ENCODE results near the gene ITPKB. TPM values are rescaled to one million over a fixed set of nuclear protein-coding genes. Genes with fewer than 3 reads are reported as not detected.

The ITPKB gene
- total and polyA plus RNA-seq, 3 experiments from 2014 or later = 37.7 to 50.1 (median 39.6) TPM

DNA sequence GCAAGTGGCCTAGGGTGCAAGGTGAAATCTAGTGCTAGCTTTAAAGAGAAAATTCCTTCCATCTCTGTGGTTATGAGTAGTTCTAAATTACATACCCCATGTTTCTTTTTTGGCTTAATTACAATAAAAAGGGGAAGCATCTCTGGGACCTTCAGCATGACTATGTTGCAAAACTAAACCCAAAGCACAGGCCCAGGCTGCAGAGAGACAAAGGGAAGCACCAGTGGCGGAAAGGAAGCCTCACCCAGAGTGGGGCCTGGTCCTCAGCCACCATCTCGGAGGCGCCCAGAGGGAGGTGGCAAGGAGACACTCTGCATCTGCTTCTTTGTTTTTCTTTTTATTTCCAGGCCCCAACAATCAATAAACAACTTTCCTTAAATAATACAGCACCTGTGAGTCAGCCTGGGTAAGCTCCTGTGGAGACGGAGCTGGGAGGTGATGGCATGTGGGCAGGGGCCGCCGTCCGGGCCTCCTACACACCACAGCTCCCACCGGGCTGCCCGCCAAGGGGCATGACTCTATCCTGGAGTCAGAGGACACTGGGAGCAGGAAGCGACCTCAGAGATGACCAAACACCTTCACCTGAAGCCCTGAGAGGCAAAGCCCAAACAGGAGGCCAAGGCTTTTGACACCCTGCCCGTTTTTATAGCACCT is 21.7 kb downstream of the ITPKB start:
- Histone ChIP-seq H3K4me1 (ENCODE audit: insufficient read depth, low read length) (peaks cover 90% of the 10 kb centered on the region), H3K36me3 (ENCODE audit: insufficient read depth, low read length) (peaks cover 13% of the 10 kb centered on the region), H3K27me3 (ENCODE audit: insufficient read depth, low read length, poor library complexity, severe bottlenecking) (no peaks in the 10 kb centered on the region), H3K27ac (ENCODE audit: low read depth, low read length) (no peak overlapping the region), H3K9me3 (ENCODE audit: low read length) (no peaks in the 10 kb centered on the region), H3K4me3 (ENCODE audit: low read length) (peak overlapping the region; percentile 13)
- Mint-ChIP-seq H3K36me3 (peaks cover 0 to 67% (median 8%) of the 10 kb centered on the region in 3 donors), H3K27ac (peak overlapping the region; percentile 59 to 86 (median 78)), H3K9me3 (peaks cover 0 to 5% (median 0%) of the 10 kb centered on the region in 5 donors), H3K27me3 (no peaks in the 10 kb centered on the region), H3K4me3 (peak overlapping the region in 6 of 7 donors; percentile 46 to 74 (median 57)), H3K4me1 (peaks cover 77 to 94% (median 91%) of the 10 kb centered on the region in 3 donors)
- POLR2A ChIA-PET = interaction anchor here (1.0 kb wide), 1 partner anchor 16 kb away, joined by 3 read pairs; no protein-coding TSS in a partner anchor
- CTCF ChIA-PET = interaction anchor here (0.8 kb wide), 1 partner anchor 58 kb away, joined by 3 read pairs; no protein-coding TSS in a partner anchor
- no peak for DNase-seq

DNA sequence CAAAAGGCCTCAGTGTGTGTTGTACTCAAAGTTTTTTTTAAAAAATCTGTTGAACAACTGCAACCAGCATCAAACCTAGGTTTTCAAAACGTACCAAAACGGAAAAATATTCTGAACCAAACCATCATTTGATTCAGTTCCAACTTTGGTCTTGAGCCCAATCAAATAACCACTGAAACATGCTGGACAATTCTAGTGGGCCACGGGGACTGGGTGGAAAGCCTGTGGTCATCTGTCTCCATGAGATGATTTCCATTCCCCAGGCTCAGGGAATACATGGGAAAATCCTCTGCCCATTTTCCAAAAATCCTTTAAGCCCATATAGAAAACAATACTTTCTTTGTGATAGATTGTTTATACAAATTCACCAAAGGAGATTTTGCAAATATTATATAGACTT is 22.5 kb downstream of the ITPKB start:
- peaks cover 0 to 2% of the 10 kb centered on the region in 2 donors for H3K27me3 Mint-ChIP-seq
- H3K36me3 Mint-ChIP-seq = peaks cover 0 to 62% (median 8%) of the 10 kb centered on the region in 3 donors
- Histone ChIP-seq H3K9me3 (ENCODE audit: low read length) (no peaks in the 10 kb centered on the region), H3K36me3 (ENCODE audit: insufficient read depth, low read length) (peaks cover 7% of the 10 kb centered on the region), H3K27me3 (ENCODE audit: insufficient read depth, low read length, poor library complexity, severe bottlenecking) (no peaks in the 10 kb centered on the region), H3K4me1 (ENCODE audit: insufficient read depth, low read length) (peaks cover 90% of the 10 kb centered on the region), H3K4me3 (ENCODE audit: low read length) (no peak overlapping the region), H3K27ac (ENCODE audit: low read depth, low read length) (no peak overlapping the region)
- peaks cover 78 to 95% (median 91%) of the 10 kb centered on the region in 3 donors for H3K4me1 Mint-ChIP-seq
- ChIA-PET CTCF (interaction anchor here (0.8 kb wide), 1 partner anchor 59 kb away, joined by 3 read pairs; no protein-coding TSS in a partner anchor), POLR2A (interaction anchor here (1.0 kb wide), 1 partner anchor 17 kb away, joined by 3 read pairs; no protein-coding TSS in a partner anchor)
- peak overlapping the region in 7 of 8 donors; percentile 59 to 86 (median 78) for H3K27ac Mint-ChIP-seq
- H3K9me3 Mint-ChIP-seq = peaks cover 0 to 5% (median 0%) of the 10 kb centered on the region in 5 donors
- peak overlapping the region in 3 of 7 donors; percentile 1 to 60 (median 50) for H3K4me3 Mint-ChIP-seq
- no peak for DNase-seq

DNA sequence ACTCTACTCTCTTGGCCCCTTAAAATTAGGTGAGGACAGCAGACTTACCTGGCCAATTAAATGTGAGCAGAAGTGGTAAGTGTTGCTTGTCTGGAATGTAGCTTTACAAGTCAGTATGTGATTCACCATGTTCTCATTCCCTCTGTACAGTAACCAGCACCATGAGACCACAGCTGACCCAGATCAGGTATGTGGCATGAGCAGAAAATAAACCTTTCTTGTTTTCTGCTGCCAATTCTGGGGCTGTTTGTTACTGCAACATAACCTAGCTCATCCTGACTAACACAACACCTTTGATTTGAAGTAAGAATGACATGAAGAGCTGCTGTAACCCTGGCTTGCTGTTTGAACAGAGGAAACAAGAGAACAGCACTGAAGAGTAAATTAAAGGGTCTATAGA is 24.9 kb downstream of the ITPKB start:
- Histone ChIP-seq H3K36me3 (ENCODE audit: insufficient read depth, low read length) (peaks cover under 1% of the 10 kb centered on the region), H3K4me1 (ENCODE audit: insufficient read depth, low read length) (peaks cover 91% of the 10 kb centered on the region), H3K9me3 (ENCODE audit: low read length) (no peaks in the 10 kb centered on the region), H3K27me3 (ENCODE audit: insufficient read depth, low read length, poor library complexity, severe bottlenecking) (no peaks in the 10 kb centered on the region), H3K4me3 (ENCODE audit: low read length) (no peak overlapping the region), H3K27ac (ENCODE audit: low read depth, low read length) (no peak overlapping the region)
- Mint-ChIP-seq H3K36me3 (peaks cover 0 to 59% (median 4%) of the 10 kb centered on the region in 3 donors), H3K4me3 (peak overlapping the region in 4 of 7 donors; percentile 29 to 78 (median 68)), H3K4me1 (peaks cover 88 to 99% (median 97%) of the 10 kb centered on the region in 3 donors), H3K27me3 (peaks cover 0 to 7% of the 10 kb centered on the region in 2 donors), H3K27ac (peak overlapping the region; percentile 30 to 95 (median 90)), H3K9me3 (peaks cover 0 to 5% (median 0%) of the 10 kb centered on the region in 5 donors)
- DNase-seq = no peak
- CTCF ChIA-PET = interaction anchor here (5.3 kb wide), 1 partner anchor 16 kb away, joined by 18 read pairs; no protein-coding TSS in a partner anchor
- POLR2A ChIA-PET = interaction anchor here (1.3 kb wide), 1 partner anchor 22 kb away, joined by 3 read pairs; no protein-coding TSS in a partner anchor

DNA sequence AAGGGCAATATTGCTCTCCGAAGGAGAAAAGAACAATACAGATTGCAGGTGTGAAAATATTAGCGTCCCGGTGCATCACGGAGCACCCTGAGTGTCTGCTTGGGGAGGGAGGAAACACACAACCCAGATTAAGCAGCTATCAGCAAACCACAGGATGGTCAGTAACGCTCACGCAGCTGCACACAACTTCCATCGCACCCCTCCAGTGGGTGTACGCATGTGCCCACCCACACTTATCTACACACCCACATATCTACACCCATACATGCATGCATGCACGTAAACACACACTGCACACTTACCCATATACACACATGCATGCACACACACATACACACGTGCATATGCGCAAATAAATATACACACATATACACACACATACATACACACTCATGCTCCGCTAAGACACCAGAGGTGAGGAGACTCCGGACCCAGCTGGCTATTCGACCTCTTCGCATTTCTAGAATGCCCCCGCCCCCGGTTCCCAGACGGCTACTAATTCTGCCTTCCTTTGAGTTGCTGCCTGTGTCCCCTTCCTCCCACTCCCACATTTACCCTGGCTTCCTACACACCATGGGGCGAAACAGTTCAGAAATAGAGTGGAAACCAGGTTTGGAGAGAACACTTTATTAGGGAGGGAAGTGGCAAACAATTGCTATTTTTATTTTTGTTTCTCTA is 26.2 kb downstream of the ITPKB start:
- no peak for DNase-seq
- H3K9me3 ChIP-seq (ENCODE audit: low read length) = no peaks in the 10 kb centered on the region
- H3K36me3 ChIP-seq (ENCODE audit: insufficient read depth, low read length) = no peaks in the 10 kb centered on the region
- Mint-ChIP-seq H3K27me3 (peaks cover 0 to 7% of the 10 kb centered on the region in 2 donors), H3K4me1 (peaks cover 94 to 100% (median 99%) of the 10 kb centered on the region in 3 donors), H3K4me3 (peak overlapping the region; percentile 66 to 92 (median 77)), H3K9me3 (peaks cover 0 to 5% (median 0%) of the 10 kb centered on the region in 5 donors), H3K36me3 (peaks cover 0 to 58% (median 8%) of the 10 kb centered on the region in 3 donors), H3K27ac (peak overlapping the region; percentile 86 to 95 (median 90))
- POLR2A ChIA-PET = interaction anchor here (1.0 to 2.6 kb wide), 5 partner anchors 9 to 32 kb away, joined by 3 to 15 read pairs (median 4); partner anchors contain the start of gene ITPKB
- H3K27ac ChIP-seq (ENCODE audit: low read depth, low read length) = no peak overlapping the region
- H3K27me3 ChIP-seq (ENCODE audit: insufficient read depth, low read length, poor library complexity, severe bottlenecking) = no peaks in the 10 kb centered on the region
- peak overlapping the region; percentile 52 for H3K4me3 ChIP-seq (ENCODE audit: low read length)
- CTCF ChIA-PET = interaction anchor here (1.2 to 5.3 kb wide), 10 partner anchors 10 to 115 kb away, joined by 3 to 18 read pairs (median 6); partner anchors contain the start of gene ITPKB
- peaks cover 91% of the 10 kb centered on the region for H3K4me1 ChIP-seq (ENCODE audit: insufficient read depth, low read length)

DNA sequence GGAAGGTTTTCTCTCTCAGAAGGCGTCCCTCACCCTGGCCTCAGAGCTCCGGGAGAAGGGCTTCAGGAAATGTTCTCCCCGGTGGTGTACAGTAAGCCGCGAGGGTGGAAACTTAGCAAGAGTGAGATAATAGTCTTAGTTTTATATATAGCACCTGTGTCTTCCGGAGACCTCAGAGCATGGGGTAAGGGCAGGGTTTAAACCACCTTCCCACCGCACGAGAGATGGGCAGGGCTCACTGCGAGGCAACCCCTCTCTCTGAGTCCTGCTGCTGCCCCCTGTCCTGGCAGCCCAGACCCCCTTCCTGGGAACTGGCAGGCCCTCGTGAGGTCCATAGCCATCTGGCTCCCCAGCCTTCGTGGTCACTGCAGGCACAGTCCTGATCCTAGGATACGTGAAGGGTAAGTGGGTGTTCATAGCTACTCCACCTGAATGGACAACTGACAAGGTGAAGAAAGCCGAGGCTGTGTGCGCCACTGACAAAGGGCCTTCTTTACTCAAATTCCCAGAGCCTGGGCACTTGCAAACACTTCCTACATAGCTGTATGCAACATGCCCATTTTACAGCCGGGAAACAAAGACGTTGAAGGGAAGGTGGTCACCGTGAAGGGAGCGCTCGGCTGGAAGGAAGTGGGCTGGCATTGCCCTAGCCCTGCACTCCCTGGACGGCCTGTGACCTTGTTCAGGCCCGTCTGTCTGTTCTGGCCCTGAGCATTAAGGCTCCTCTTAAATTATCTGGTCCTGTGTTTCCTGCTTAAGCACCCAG is 26.9 kb downstream of the ITPKB start:
- H3K27me3 ChIP-seq (ENCODE audit: insufficient read depth, low read length, poor library complexity, severe bottlenecking) = no peaks in the 10 kb centered on the region
- H3K9me3 ChIP-seq (ENCODE audit: low read length) = no peaks in the 10 kb centered on the region
- peak overlapping the region; percentile 66 to 92 (median 77) for H3K4me3 Mint-ChIP-seq
- peaks cover 88% of the 10 kb centered on the region for H3K4me1 ChIP-seq (ENCODE audit: insufficient read depth, low read length)
- H3K27me3 Mint-ChIP-seq = peaks cover 0 to 7% of the 10 kb centered on the region in 2 donors
- peaks cover 0 to 5% (median 0%) of the 10 kb centered on the region in 5 donors for H3K9me3 Mint-ChIP-seq
- H3K27ac ChIP-seq (ENCODE audit: low read depth, low read length) = peak overlapping the region; percentile 32
- ChIA-PET POLR2A (interaction anchor here (1.0 to 2.6 kb wide), 8 partner anchors 9 to 86 kb away, joined by 3 to 15 read pairs (median 4); partner anchors contain the start of gene ITPKB), CTCF (interaction anchor here (0.9 to 5.3 kb wide), 16 partner anchors 9 to 116 kb away, joined by 3 to 18 read pairs (median 4); partner anchors contain the start of gene ITPKB)
- no peaks in the 10 kb centered on the region for H3K36me3 ChIP-seq (ENCODE audit: insufficient read depth, low read length)
- peak; percentile 44 to 83 (median 67) for DNase-seq
- H3K4me3 ChIP-seq (ENCODE audit: low read length) = peak overlapping the region; percentile 52
- H3K27ac Mint-ChIP-seq = peak overlapping the region; percentile 86 to 95 (median 90)
- H3K4me1 Mint-ChIP-seq = peaks cover 93 to 99% (median 99%) of the 10 kb centered on the region in 3 donors
- H3K36me3 Mint-ChIP-seq = peaks cover 0 to 57% (median 8%) of the 10 kb centered on the region in 3 donors

DNA sequence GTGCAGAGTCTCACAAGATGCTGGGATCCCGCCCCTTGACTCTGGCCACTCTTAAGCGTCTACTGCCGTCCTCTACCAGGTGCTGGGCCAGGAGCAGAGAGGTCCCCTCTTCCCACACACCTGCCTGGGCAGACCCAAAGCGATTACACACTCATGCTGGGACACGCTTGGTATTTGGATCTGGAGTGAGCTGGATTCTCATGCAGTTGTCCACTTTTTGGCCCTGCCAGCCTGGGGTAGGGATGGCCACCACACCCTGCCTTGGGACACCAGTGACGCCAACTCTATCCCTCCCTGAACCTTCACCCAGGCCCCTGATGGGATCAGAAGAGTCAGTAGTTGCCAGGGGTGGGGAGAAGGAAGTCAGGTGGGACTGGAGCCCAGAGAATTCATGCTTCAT is 28.6 kb downstream of the ITPKB start:
- Mint-ChIP-seq H3K4me3 (peak overlapping the region in 5 of 7 donors; percentile 30 to 92 (median 44)), H3K27ac (peak overlapping the region in 7 of 8 donors; percentile 64 to 93 (median 82)), H3K4me1 (peaks cover 87 to 97% (median 89%) of the 10 kb centered on the region in 3 donors), H3K36me3 (peaks cover 2 to 65% (median 11%) of the 10 kb centered on the region in 3 donors), H3K27me3 (peaks cover 0 to 7% of the 10 kb centered on the region in 2 donors), H3K9me3 (peaks cover 0 to 5% (median 0%) of the 10 kb centered on the region in 5 donors)
- DNase-seq = no peak
- Histone ChIP-seq H3K36me3 (ENCODE audit: insufficient read depth, low read length) (peaks cover 3% of the 10 kb centered on the region), H3K27me3 (ENCODE audit: insufficient read depth, low read length, poor library complexity, severe bottlenecking) (no peaks in the 10 kb centered on the region), H3K4me1 (ENCODE audit: insufficient read depth, low read length) (peaks cover 89% of the 10 kb centered on the region), H3K4me3 (ENCODE audit: low read length) (peak overlapping the region; percentile 30), H3K27ac (ENCODE audit: low read depth, low read length) (no peak overlapping the region), H3K9me3 (ENCODE audit: low read length) (no peaks in the 10 kb centered on the region)
- ChIA-PET POLR2A (interaction anchor here (2.6 kb wide), 1 partner anchor 28 kb away, joined by 15 read pairs; the partner anchor contains the start of gene ITPKB), CTCF (interaction anchor here (0.7 to 5.3 kb wide), 8 partner anchors 13 to 116 kb away, joined by 3 to 18 read pairs (median 3); partner anchors contain the start of gene ITPKB)

DNA sequence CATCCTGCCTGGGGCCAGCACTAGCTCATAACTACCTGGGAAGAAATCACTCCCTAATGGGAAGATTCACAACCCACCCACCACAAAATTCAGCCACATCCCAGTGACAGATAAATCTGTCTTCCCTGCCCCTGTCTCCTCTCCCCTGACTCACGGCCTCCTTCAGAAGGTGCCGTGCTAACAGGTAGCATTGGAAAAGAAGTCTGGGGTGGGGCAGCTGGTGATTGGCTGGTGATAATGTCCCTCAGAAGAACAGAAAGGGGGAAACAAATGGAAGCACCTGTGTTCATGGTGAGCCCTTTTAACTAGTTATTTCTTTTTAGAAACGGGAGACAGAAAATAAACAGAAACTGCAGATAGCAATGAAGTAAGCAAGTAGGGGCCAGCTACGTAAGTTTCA is 29.1 kb downstream of the ITPKB start:
- DNase-seq = peak in 1 of 5 donors; percentile 50
- ChIA-PET CTCF (interaction anchor here (1.6 kb wide), 1 partner anchor 44 kb away, joined by 3 read pairs; no protein-coding TSS in a partner anchor), POLR2A (no interaction called here)
- Histone ChIP-seq H3K4me1 (ENCODE audit: insufficient read depth, low read length) (peaks cover 88% of the 10 kb centered on the region), H3K4me3 (ENCODE audit: low read length) (no peak overlapping the region), H3K9me3 (ENCODE audit: low read length) (no peaks in the 10 kb centered on the region), H3K36me3 (ENCODE audit: insufficient read depth, low read length) (peaks cover 3% of the 10 kb centered on the region), H3K27me3 (ENCODE audit: insufficient read depth, low read length, poor library complexity, severe bottlenecking) (no peaks in the 10 kb centered on the region), H3K27ac (ENCODE audit: low read depth, low read length) (no peak overlapping the region)
- peak overlapping the region; percentile 74 to 93 (median 90) for H3K27ac Mint-ChIP-seq
- H3K27me3 Mint-ChIP-seq = peaks cover 0 to 7% of the 10 kb centered on the region in 2 donors
- peak overlapping the region in 6 of 7 donors; percentile 23 to 66 (median 38) for H3K4me3 Mint-ChIP-seq
- H3K4me1 Mint-ChIP-seq = peaks cover 84 to 97% (median 87%) of the 10 kb centered on the region in 3 donors
- peaks cover 0 to 5% (median 0%) of the 10 kb centered on the region in 5 donors for H3K9me3 Mint-ChIP-seq
- H3K36me3 Mint-ChIP-seq = peaks cover 3 to 64% (median 9%) of the 10 kb centered on the region in 3 donors
